NT2/D1 (cell line): ENCODE data around the gene ARHGAP45.

ENCODE experiments used
- DNase-seq: peaks from one replicate; pipeline ENCODE4 v3.0.0-alpha.2; 2011; ENCODE audit warnings: low read depth, low spot score
- H3K27me3 ChIP-seq: 2 replicates; pipeline ENCODE4 v1.6.0; 2011; ENCODE audit warnings: mild to moderate bottlenecking; ENCODE audit not compliant: insufficient read length, insufficient read depth
- H3K36me3 ChIP-seq: 2 replicates; pipeline ENCODE4 v1.6.1; 2011; ENCODE audit warnings: mild to moderate bottlenecking, low read length, mixed read lengths; ENCODE audit not compliant: insufficient read depth, insufficient read length
- H3K4me1 ChIP-seq: 2 replicates; pipeline ENCODE4 v1.5.1; 2011; ENCODE audit not compliant: insufficient read depth, insufficient read length
- H3K4me3 ChIP-seq: 2 replicates; pipeline ENCODE4 v1.5.1; 2011; ENCODE audit warnings: low read depth; ENCODE audit not compliant: insufficient read length
- H3K9ac ChIP-seq: 2 replicates; pipeline ENCODE4 v1.6.0; 2011; ENCODE audit warnings: low read depth; ENCODE audit not compliant: insufficient read length
- H3K9me3 ChIP-seq: 2 replicates; pipeline ENCODE4 v1.5.1; 2011; ENCODE audit warnings: mild to moderate bottlenecking, low read length; ENCODE audit not compliant: insufficient read depth
- SUZ12 ChIP-seq: IDR thresholded peaks from 2 replicates; pipeline ENCODE4 v1.6.1; 2011; ENCODE audit not compliant: insufficient read length, insufficient read depth; ENCODE audit errors: extremely low read depth
- YY1 ChIP-seq: IDR thresholded peaks from 2 replicates; pipeline ENCODE4 v1.6.1; 2011; ENCODE audit not compliant: insufficient read length, insufficient read depth
- ZNF274 ChIP-seq: IDR thresholded peaks from 2 replicates; pipeline ENCODE4 v1.6.1; 2011; ENCODE audit warnings: mild to moderate bottlenecking, low read depth, low read length

ARHGAP45 gene

DNA sequence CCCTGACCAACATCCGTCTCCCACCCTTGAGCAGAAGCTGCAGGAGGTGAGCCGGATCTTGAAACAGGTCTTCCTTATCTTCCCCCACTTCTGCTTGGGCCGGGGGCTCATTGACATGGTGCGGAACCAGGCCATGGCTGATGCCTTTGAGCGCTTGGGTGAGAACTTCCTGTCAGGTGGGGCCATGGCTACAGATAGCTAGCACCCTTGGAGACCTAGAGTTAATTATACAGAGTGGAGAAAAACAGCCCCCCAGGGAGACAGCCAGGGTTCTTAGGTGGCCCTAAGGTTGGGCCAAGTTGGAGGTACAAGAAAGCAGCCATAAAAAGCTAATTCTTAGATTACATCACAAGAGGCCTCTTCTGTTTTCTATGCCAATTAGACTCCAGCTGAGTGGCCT, 8.9 kb upstream of the ARHGAP45 start:
- Histone ChIP-seq H3K27me3 (no peaks in the 10 kb centered on the region), H3K4me3 (no peak overlapping the region), H3K9ac (no peak overlapping the region), H3K4me1 (no peaks in the 10 kb centered on the region), H3K36me3 (peaks cover 18% of the 10 kb centered on the region), H3K9me3 (peaks cover 60% of the 10 kb centered on the region)
- no peak for DNase-seq
- TF ChIP-seq ZNF274 (no peak), SUZ12 (no peak), YY1 (no peak)

GRCh38 chr19:1060689-1061088, 6.3 kb upstream of the ARHGAP45 start:
- Histone ChIP-seq H3K9ac (no peak overlapping the region), H3K4me1 (peaks cover 3% of the 10 kb centered on the region), H3K9me3 (peaks cover 44% of the 10 kb centered on the region), H3K27me3 (peaks cover 5% of the 10 kb centered on the region), H3K4me3 (no peak overlapping the region), H3K36me3 (peaks cover 5% of the 10 kb centered on the region)
- no peak for TF ChIP-seq ZNF274
- no peak for TF ChIP-seq SUZ12
- TF ChIP-seq YY1 = no peak
- DNase-seq = no peak

GRCh38 chr19:1061987-1062386, 5.0 kb upstream of the ARHGAP45 start:
- no peak for DNase-seq
- peaks cover 5% of the 10 kb centered on the region for H3K36me3 ChIP-seq
- H3K4me1 ChIP-seq = peaks cover 11% of the 10 kb centered on the region
- peaks cover 11% of the 10 kb centered on the region for H3K27me3 ChIP-seq
- TF ChIP-seq SUZ12 (no peak), ZNF274 (no peak)
- no peak overlapping the region for H3K9ac ChIP-seq
- H3K4me3 ChIP-seq = no peak overlapping the region
- H3K9me3 ChIP-seq = peaks cover 31% of the 10 kb centered on the region

DNA sequence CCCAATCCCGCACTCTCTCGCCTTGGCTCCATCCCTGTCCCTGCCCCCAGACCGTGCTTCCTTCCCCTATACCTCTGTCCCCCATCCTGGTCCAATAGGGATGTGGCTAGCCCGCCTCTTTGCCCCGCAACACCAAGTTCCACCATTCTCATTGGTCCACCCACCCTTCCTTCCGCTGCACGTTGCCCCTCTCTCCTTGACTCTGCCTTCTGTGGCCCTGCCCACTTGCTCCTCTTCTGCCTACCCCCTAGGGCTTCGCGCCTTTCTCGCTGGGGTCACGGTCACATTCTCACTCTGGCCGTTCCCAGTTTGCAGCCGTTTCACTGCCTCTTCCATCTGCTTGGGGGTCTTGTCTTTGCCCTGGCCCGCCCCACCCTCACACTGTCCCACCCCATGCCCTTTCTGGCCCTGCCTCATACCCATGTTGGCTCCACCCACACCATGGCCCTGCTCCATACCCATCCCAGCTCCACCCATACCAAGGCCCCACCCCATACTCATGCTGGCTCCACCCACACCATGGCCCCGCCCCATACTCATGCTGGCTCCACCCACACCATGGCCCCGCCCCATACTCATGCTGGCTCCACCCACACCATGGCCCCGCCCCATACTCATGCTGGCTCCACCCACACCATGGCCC, 4.5 kb upstream of the ARHGAP45 start:
- H3K9ac ChIP-seq = no peak overlapping the region
- no peak for TF ChIP-seq YY1
- no peak for TF ChIP-seq ZNF274
- TF ChIP-seq SUZ12 = no peak
- H3K9me3 ChIP-seq = peaks cover 26% of the 10 kb centered on the region
- no peak overlapping the region for H3K4me3 ChIP-seq
- H3K27me3 ChIP-seq = peaks cover 14% of the 10 kb centered on the region
- H3K36me3 ChIP-seq = peaks cover 5% of the 10 kb centered on the region
- DNase-seq = no peak
- H3K4me1 ChIP-seq = peaks cover 11% of the 10 kb centered on the region

- no peak for DNase-seq
Observed at GRCh38 chr19:1063030-1063908, 3.7 kb upstream of the ARHGAP45 start.

DNA sequence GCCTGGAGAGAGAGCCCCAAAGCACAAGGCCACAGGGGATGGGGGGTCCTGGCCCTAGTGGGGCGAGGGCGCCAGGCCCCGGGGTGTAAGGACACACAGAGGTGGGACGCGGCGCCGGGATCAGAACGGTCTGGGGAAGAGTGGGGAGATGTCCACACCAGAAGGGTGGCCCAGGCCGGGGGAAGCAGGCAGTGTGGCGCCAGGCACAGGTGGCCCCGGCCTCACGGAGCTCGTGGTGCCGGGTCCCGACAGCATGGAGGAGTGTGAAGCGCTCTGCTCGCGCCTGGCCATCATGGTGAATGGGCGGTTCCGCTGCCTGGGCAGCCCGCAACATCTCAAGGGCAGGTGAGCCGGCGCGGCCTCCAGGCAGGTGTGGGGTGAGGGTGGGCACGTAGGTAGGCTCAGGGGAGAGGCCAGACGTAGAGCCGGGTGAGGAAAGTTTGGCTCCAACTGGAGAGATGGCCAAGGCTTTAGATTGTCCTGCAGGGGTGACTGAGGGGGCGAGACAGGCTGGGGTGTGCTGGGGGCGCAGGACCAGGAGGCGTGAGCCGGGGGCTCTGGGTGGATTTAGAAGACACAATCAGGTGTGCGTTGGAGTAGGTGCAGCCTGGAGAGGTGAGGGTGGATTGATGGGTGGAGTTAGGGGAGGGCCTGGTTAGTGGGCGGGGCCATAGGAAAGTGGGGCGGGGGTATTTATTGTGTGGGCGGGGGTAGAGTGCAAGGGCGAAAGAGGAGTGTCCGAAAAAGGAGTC, 2.9 kb upstream of the ARHGAP45 start:
- DNase-seq = no peak
- peaks cover 10% of the 10 kb centered on the region; the same call in 1 of the 2 replicates for H3K9me3 ChIP-seq
- H3K4me1 ChIP-seq = peaks cover 11% of the 10 kb centered on the region
- H3K27me3 ChIP-seq = peaks cover 28% of the 10 kb centered on the region
- TF ChIP-seq SUZ12 = no peak
- no peak for TF ChIP-seq YY1
- no peak for TF ChIP-seq ZNF274
- H3K9ac ChIP-seq = no peak overlapping the region
- H3K36me3 ChIP-seq = no peaks in the 10 kb centered on the region
- H3K4me3 ChIP-seq = peak overlapping the region; percentile 40

More at GRCh38 chr19:1063030-1063908, 3.7 kb upstream of the ARHGAP45 start:
- no peak overlapping the region for H3K4me3 ChIP-seq
- H3K27me3 ChIP-seq = peaks cover 20% of the 10 kb centered on the region
- no peak for TF ChIP-seq ZNF274
- no peak for TF ChIP-seq YY1
- no peak for TF ChIP-seq SUZ12
- H3K36me3 ChIP-seq = peaks cover 5% of the 10 kb centered on the region
- H3K9me3 ChIP-seq = peaks cover 18% of the 10 kb centered on the region; the same call in 1 of the 2 replicates
- no peak overlapping the region for H3K9ac ChIP-seq
- H3K4me1 ChIP-seq = peaks cover 11% of the 10 kb centered on the region
